Measurements from ENCODE around the gene RANBP9.

The RANBP9 gene

GRCh38 chr6:13711733-13712598, at the start of gene RANBP9:
RANBP9 (minus strand) TSS chr6:13711835; CDS start chr6:13711505, 330 bp downstream.
- Histone ChIP-seq H3K4me3 (ENCODE audit: low read depth, low read length) (peak within 1 kb of the TSS; percentile 75), H3K9ac (ENCODE audit: low read length) (peak within 1 kb of the TSS; percentile 85), H3K9me3 (ENCODE audit: control insufficient read depth, insufficient read depth, low read depth, low read length) (peaks cover 12% of the 10 kb centered on the region), H3K27ac (ENCODE audit: low read depth, low read length) (peak within 1 kb of the TSS; percentile 70), H3K36me3 (ENCODE audit: control insufficient read depth, insufficient read depth, low read length) (no peaks in the 10 kb centered on the region), H3K27me3 (ENCODE audit: control insufficient read depth, insufficient read depth, low read length) (no peaks in the 10 kb centered on the region), H3K4me1 (ENCODE audit: control insufficient read depth, insufficient read depth, low read length) (peaks cover 20% of the 10 kb centered on the region)

- H3K27ac ChIP-seq (ENCODE audit: low read depth, low read length) = no peak overlapping the region
- H3K27me3 ChIP-seq (ENCODE audit: control insufficient read depth, insufficient read depth, low read length) = no peaks in the 10 kb centered on the region
- no peak overlapping the region for H3K4me3 ChIP-seq (ENCODE audit: low read depth, low read length)
- H3K9me3 ChIP-seq (ENCODE audit: control insufficient read depth, insufficient read depth, low read depth, low read length) = no peaks in the 10 kb centered on the region; the same call in 1 of the 2 replicates
- H3K4me1 ChIP-seq (ENCODE audit: control insufficient read depth, insufficient read depth, low read length) = no peaks in the 10 kb centered on the region
- H3K36me3 ChIP-seq (ENCODE audit: control insufficient read depth, insufficient read depth, low read length) = no peaks in the 10 kb centered on the region
- H3K9ac ChIP-seq (ENCODE audit: low read length) = no peak overlapping the region
These were observed 49.0 kb upstream of the RANBP9 start for GRCh38 chr6:13760307-13761304.

- Histone ChIP-seq H3K4me1 (ENCODE audit: control insufficient read depth, insufficient read depth, low read length) (no peaks in the 10 kb centered on the region), H3K36me3 (ENCODE audit: control insufficient read depth, insufficient read depth, low read length) (no peaks in the 10 kb centered on the region), H3K9ac (ENCODE audit: low read length) (no peak overlapping the region), H3K27ac (ENCODE audit: low read depth, low read length) (no peak overlapping the region), H3K9me3 (ENCODE audit: control insufficient read depth, insufficient read depth, low read depth, low read length) (no peaks in the 10 kb centered on the region), H3K4me3 (ENCODE audit: low read depth, low read length) (no peak overlapping the region), H3K27me3 (ENCODE audit: control insufficient read depth, insufficient read depth, low read length) (no peaks in the 10 kb centered on the region)
These were observed 47.4 kb upstream of the RANBP9 start for GRCh38 chr6:13759025-13759424.

- Histone ChIP-seq H3K36me3 (ENCODE audit: control insufficient read depth, insufficient read depth, low read length) (no peaks in the 10 kb centered on the region), H3K4me1 (ENCODE audit: control insufficient read depth, insufficient read depth, low read length) (no peaks in the 10 kb centered on the region), H3K27me3 (ENCODE audit: control insufficient read depth, insufficient read depth, low read length) (no peaks in the 10 kb centered on the region), H3K27ac (ENCODE audit: low read depth, low read length) (no peak overlapping the region), H3K4me3 (ENCODE audit: low read depth, low read length) (no peak overlapping the region), H3K9ac (ENCODE audit: low read length) (no peak overlapping the region), H3K9me3 (ENCODE audit: control insufficient read depth, insufficient read depth, low read depth, low read length) (no peaks in the 10 kb centered on the region)
These were observed 43.0 kb upstream of the RANBP9 start for GRCh38 chr6:13754644-13755043.

GRCh38 chr6:13743736-13744127, 32.1 kb upstream of the RANBP9 start:
- H3K27me3 ChIP-seq (ENCODE audit: control insufficient read depth, insufficient read depth, low read length) = no peaks in the 10 kb centered on the region
- no peaks in the 10 kb centered on the region for H3K9me3 ChIP-seq (ENCODE audit: control insufficient read depth, insufficient read depth, low read depth, low read length)
- H3K4me1 ChIP-seq (ENCODE audit: control insufficient read depth, insufficient read depth, low read length) = no peaks in the 10 kb centered on the region
- H3K36me3 ChIP-seq (ENCODE audit: control insufficient read depth, insufficient read depth, low read length) = no peaks in the 10 kb centered on the region
- H3K27ac ChIP-seq (ENCODE audit: low read depth, low read length) = no peak overlapping the region
- no peak overlapping the region for H3K9ac ChIP-seq (ENCODE audit: low read length)
- H3K4me3 ChIP-seq (ENCODE audit: low read depth, low read length) = no peak overlapping the region

GRCh38 chr6:13742961-13743735, 31.5 kb upstream of the RANBP9 start:
- Histone ChIP-seq H3K4me1 (ENCODE audit: control insufficient read depth, insufficient read depth, low read length) (no peaks in the 10 kb centered on the region), H3K36me3 (ENCODE audit: control insufficient read depth, insufficient read depth, low read length) (no peaks in the 10 kb centered on the region), H3K4me3 (ENCODE audit: low read depth, low read length) (no peak overlapping the region), H3K27me3 (ENCODE audit: control insufficient read depth, insufficient read depth, low read length) (no peaks in the 10 kb centered on the region), H3K9ac (ENCODE audit: low read length) (no peak overlapping the region), H3K27ac (ENCODE audit: low read depth, low read length) (no peak overlapping the region), H3K9me3 (ENCODE audit: control insufficient read depth, insufficient read depth, low read depth, low read length) (no peaks in the 10 kb centered on the region)

GRCh38 chr6:13741365-13741764, 29.7 kb upstream of the RANBP9 start:
- Histone ChIP-seq H3K4me3 (ENCODE audit: low read depth, low read length) (no peak overlapping the region), H3K27ac (ENCODE audit: low read depth, low read length) (no peak overlapping the region), H3K9ac (ENCODE audit: low read length) (no peak overlapping the region), H3K9me3 (ENCODE audit: control insufficient read depth, insufficient read depth, low read depth, low read length) (no peaks in the 10 kb centered on the region), H3K4me1 (ENCODE audit: control insufficient read depth, insufficient read depth, low read length) (no peaks in the 10 kb centered on the region), H3K27me3 (ENCODE audit: control insufficient read depth, insufficient read depth, low read length) (no peaks in the 10 kb centered on the region), H3K36me3 (ENCODE audit: control insufficient read depth, insufficient read depth, low read length) (no peaks in the 10 kb centered on the region)

- Histone ChIP-seq H3K9me3 (ENCODE audit: control insufficient read depth, insufficient read depth, low read depth, low read length) (no peaks in the 10 kb centered on the region), H3K4me1 (ENCODE audit: control insufficient read depth, insufficient read depth, low read length) (peaks cover 11% of the 10 kb centered on the region), H3K36me3 (ENCODE audit: control insufficient read depth, insufficient read depth, low read length) (no peaks in the 10 kb centered on the region), H3K27me3 (ENCODE audit: control insufficient read depth, insufficient read depth, low read length) (no peaks in the 10 kb centered on the region), H3K4me3 (ENCODE audit: low read depth, low read length) (no peak overlapping the region), H3K9ac (ENCODE audit: low read length) (no peak overlapping the region), H3K27ac (ENCODE audit: low read depth, low read length) (no peak overlapping the region)
These were observed 23.4 kb upstream of the RANBP9 start for GRCh38 chr6:13735031-13735430.

- no peak overlapping the region for H3K4me3 ChIP-seq (ENCODE audit: low read depth, low read length)
- no peaks in the 10 kb centered on the region for H3K36me3 ChIP-seq (ENCODE audit: control insufficient read depth, insufficient read depth, low read length)
- no peak overlapping the region for H3K27ac ChIP-seq (ENCODE audit: low read depth, low read length)
- H3K9me3 ChIP-seq (ENCODE audit: control insufficient read depth, insufficient read depth, low read depth, low read length) = no peaks in the 10 kb centered on the region
- peaks cover 11% of the 10 kb centered on the region for H3K4me1 ChIP-seq (ENCODE audit: control insufficient read depth, insufficient read depth, low read length)
- no peaks in the 10 kb centered on the region for H3K27me3 ChIP-seq (ENCODE audit: control insufficient read depth, insufficient read depth, low read length)
- H3K9ac ChIP-seq (ENCODE audit: low read length) = peak overlapping the region; percentile 4
These were observed 21.7 kb upstream of the RANBP9 start for GRCh38 chr6:13733178-13733887.

- Histone ChIP-seq H3K27me3 (ENCODE audit: control insufficient read depth, insufficient read depth, low read length) (no peaks in the 10 kb centered on the region), H3K4me3 (ENCODE audit: low read depth, low read length) (no peak overlapping the region), H3K27ac (ENCODE audit: low read depth, low read length) (no peak overlapping the region), H3K9ac (ENCODE audit: low read length) (no peak overlapping the region), H3K9me3 (ENCODE audit: control insufficient read depth, insufficient read depth, low read depth, low read length) (no peaks in the 10 kb centered on the region), H3K4me1 (ENCODE audit: control insufficient read depth, insufficient read depth, low read length) (peaks cover 11% of the 10 kb centered on the region), H3K36me3 (ENCODE audit: control insufficient read depth, insufficient read depth, low read length) (no peaks in the 10 kb centered on the region)
These were observed 19.1 kb upstream of the RANBP9 start for GRCh38 chr6:13730704-13731103.
